Urothelium cell line (cell line): ENCODE data around the gene SMIM45.

Source experiments
- DNase-seq: peaks from one replicate; pipeline ENCODE4 v3.0.0; 2011; ENCODE audit warnings: low spot score, mixed read lengths
- FAIRE-seq: peaks from 2 replicates; lab custom pipeline; 2011; peaks lifted over from hg19 to GRCh38; lab: Jason Lieb, UNC

SMIM45 gene

DNA sequence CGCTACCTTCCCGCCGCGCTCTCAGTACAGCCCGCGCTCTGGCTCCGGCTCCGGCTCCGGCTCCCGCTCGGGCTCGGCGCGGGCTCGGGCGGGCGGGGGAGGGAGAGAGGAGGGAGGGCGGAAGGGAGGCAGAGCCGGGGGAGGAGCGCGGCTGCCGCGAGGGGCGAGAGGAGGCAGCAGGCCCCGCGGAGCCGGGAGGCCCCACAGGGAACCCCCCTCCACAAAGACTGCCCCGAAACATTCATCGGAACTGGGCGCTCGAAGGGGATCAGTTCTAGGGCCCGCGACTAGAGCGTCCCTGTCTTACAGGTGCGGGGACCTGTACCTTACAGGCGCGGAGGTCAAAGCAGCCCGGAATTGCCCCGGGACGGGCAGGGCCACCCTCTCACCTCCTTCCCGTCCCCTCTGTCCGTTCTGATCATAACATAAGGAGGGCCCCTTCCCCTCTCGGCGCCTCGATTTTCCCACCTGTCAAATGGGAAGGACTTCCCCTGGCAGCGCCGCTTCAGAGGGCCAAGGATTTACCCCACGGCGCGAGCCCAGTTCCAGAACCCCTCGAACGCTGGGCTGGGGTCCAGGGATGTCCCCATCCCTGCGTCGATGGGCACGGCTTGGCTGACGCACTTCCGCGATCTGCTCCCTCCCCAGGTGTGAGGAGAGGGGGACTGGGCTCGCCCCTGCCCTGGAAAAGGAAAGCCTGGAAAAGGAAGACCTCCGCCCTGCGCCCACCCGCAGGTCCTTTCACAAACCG, 36.7 kb upstream of the SMIM45 start, which contains the start of gene SHISA8:
SHISA8 (minus strand) TSS at position 40 of the 751 bp plus-strand sequence. CDS start 407 bp downstream, outside the sequence.
- DNase-seq (no peak), FAIRE-seq (no peak)

DNA sequence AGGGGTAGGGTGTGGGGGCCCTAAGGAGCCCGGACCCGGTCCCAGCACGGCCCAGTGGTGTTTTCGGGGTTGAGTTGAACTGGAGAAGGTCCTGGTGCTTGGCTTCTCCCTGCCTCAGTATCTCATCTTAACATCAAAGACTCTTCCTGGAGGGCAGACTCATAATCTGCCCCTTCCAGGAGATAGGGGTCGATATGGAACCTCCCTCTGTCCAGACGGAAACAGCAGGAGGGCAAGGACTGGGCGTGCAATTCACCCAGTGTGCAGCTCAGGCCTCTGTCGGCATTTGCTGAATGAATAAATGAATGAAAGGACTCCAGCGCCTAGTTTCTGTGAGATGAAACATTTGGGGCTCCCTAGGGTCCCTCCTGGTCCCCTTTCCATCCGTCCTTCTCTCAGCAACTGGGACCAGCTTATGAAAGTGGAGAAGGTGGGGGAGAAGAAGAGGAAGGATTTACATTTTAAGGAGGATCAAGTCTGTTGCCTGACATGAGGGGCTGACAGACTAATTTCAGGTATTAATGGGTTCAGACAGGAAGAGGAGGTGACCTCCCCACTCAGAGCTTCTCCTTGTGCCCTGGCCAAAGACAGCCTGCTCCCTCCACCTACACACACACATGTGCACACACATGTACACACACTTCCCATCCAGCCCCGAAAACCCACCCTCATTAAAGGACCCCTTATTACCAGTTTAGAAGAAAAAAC, 36.0 kb upstream of the SMIM45 start:
- no peak for FAIRE-seq
- no peak for DNase-seq

DNA sequence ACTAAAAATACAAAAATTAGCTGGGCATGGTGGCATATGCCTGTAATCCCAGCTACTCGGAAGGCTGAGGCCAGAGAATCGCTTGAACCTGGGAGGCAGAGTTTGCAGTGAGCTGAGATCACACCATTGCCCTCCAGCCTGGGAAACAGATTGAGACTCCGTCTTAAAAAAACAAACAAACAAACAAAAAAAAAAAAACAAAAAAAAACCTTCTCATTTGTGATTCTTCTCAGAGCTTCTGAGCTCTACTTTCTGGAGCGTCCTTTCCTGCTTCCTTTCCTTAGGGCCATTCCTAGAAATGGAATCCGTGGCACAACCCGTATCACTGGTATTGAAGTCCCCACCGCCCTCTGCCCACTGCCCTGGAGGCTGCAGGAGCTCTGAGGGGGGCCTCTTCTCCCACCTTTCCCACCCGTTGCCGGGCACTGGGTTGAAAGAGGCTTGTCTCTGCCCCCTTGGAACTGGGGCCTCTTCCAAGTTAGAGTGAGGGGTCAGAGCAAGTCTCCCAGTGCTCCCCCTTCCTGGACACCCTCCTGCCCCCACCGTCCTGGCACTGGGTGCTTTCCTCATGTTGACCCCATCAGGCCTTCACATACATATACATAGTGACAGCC, 35.1 kb upstream of the SMIM45 start:
- FAIRE-seq, result no peak
- no peak for DNase-seq

DNA sequence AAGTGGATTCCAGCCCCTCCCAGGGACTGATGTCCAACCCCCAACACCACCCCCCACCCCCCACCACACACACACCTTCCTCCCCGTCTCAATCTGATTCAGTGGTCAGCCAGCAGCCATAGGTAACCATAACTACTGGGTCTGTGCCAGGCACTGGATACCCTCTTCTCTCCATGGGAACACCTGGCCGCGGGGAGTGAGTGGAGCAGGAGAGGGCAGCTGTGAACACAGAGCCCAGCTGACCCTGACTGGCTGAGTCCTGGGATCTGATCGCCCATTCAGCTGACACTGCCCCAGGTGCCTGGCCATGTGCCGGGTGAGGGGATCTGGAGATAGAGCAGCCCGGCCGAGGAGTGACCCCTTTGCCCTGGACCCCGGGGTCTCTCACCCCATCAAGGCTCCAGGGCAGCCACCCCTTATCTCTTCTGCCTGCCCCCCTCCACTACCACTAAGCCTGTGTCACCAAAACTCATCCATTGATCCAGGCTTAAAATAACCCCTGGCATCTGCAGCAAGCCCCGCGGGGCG, 34.5 kb upstream of the SMIM45 start:
- FAIRE-seq, result no peak

DNA sequence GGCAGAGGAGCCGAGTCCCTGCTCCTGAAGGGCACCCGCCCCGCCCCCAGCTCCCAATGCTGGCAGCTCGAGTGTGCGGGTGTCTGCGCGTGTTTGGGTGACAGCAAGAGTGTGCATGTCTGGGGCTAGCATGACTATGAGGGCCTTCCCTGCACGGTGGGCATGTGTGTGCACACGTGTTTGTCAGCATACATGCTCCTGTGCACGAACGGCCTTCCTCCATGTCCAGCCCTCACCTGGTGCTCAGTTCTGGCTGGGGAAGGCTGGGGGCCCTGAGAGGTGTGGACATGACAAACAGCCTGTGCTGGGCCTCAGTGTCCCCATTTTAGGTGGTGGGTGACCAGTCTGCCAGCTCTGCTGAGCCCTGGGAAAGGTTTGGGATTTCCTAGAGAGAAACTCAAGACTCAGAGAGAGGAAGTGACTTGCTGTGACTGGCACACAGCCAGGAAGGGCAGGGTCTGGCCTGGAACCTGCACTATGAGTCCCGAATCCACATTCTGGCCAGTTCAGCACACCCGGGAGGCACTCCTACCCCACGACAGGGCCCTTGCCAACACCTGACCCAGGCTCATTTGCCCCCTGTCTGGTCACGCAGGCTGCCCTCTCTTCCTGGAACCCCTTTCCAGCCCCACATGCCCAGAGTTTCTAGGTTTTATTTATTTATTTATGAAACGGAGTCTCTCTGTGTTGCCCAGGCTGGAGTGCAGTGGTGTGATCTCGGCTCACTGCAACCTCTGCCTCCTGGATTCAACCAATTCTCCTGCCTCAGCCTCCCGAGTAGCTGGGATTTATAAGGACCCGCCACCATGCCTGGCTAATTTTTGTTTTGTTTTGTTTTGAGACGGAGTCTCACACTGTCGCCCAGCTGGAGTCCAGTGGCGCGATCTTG, 33.8 kb upstream of the SMIM45 start:
- FAIRE-seq, result peak; percentile 84
- peak; percentile 70 for DNase-seq

More for the DNA sequence above, 34.5 kb upstream of the SMIM45 start:
- DNase-seq, result no peak

DNA sequence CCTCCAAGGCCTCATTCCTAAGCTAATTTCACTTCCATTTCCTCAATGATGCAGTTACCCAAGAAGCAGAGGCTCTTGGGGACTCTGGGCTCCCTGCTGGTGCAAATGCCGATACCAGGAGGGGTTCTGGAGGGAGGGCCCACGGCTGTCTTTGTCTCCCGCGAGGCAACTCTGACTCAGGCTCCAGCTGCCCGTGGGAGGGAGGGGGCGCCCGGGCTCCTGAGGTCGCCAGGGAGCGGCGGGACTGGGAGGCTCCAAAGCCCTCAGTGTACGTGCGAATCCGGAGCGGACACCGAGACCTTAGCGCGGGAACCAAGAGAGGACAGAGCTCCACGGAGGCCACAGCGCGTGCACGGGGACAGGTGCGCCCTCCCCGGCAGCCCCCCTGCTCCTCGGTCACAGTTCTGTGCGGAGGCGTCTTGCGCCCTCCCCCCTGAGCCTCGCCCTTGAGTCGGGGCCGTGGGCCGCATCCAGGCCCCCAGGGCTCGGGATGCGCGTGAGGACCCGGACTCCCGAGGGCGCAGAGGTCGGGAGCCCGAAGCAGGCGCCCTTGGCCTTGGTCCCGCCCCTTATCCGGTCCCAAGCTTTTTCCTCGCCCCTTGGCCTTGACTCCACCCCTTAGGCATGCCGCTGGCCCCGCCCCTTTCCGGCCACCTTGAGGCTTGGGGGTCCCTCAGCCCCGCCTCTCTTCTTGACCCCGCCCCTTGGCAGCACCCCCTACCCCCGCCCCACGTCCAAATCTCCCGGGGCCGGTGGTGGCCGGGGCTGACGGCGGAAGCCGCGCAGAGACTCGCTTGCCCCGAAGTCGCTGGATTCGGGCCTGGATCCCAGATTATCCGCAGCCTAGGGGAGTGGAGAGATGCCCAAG, 32.4 kb upstream of the SMIM45 start:
- FAIRE-seq (no peak), DNase-seq (no peak)

DNA sequence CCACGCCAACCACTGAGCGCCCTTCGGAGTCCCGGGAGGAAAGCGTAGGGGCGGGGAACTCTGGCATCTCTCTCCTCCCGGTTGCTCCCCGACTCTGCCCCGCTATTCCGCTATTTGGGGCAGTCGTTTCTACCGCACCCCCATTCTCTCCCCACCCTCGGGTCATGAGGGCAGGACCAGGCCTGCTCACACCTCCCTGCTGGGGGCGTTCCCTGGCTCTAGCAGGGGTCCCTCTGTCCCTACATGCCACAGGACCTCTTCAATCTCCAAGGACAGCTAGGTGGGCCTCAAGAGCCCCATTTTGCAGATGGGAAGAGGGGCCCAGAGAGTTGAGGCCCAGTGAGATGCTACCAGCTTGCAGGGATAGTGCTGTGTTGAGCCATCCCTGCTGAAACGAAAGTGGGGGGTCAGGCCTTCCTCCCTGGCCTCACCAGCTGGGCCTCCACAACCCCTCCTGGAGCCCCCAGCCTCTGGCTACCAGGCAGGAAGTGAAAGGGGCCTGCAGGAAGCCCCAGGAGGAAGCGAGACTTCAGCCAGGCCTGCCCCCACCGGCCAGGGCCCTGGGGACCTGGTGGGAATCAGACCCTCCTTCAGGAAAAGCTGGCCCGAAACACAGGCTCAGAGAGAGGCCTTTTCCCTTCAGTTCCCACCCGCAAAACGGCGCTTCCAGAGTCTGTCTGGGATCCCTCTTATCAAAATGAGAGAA, 31.5 kb upstream of the SMIM45 start:
- DNase-seq, result no peak
- FAIRE-seq, result no peak

DNA sequence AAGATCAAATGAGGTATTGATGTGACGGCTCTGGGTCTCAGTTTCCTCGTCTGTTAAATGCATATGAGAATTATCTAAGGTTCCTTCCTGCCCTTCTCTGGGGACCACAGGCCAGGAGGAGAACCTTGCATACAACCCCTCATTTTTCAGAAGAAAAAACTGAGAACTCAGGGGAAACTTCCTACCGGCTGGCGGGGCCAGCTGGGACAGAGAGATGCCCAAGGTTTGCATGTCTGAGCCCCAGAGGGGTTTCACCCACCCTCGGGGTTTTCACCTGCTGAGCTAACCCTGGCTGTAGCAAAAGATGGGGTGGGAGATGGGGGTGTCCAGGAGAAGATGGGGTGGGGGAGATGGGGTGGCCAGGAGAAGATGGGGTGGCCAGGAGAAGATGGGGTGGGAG, 29.6 kb upstream of the SMIM45 start:
- FAIRE-seq (no peak), DNase-seq (no peak)

DNA sequence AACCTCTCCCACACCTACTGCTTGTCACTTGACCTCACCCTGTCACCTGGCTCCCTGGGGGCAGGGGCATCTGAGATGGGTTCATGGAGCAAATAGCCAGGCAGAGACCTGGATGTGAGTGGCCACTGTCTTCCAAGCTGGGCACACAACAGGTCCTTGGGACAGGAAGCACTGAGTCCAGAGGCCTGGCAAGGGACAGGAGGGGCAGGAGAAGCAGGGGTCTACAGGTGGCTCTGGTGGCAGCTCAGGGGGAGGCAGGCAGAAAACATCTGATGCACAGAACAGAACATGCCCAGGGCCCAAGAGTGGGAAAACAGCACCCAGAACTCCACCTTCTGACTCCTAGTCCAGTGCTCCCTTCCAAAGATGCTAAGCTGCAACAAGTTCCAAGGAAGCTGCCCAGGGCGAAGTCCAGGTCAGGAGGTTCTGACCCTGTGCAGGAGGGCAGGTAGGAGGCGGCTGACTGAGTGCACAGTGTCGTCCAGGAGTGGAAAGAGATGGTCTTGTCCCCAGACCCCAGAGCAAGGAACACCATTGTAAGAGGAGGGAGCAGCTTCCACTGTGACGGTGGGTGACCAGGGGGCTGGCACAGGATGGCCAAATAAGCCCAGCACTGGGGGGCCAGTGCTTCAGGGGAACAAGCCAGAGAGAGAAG, 28.9 kb upstream of the SMIM45 start:
- FAIRE-seq (no peak), DNase-seq (no peak)

DNA sequence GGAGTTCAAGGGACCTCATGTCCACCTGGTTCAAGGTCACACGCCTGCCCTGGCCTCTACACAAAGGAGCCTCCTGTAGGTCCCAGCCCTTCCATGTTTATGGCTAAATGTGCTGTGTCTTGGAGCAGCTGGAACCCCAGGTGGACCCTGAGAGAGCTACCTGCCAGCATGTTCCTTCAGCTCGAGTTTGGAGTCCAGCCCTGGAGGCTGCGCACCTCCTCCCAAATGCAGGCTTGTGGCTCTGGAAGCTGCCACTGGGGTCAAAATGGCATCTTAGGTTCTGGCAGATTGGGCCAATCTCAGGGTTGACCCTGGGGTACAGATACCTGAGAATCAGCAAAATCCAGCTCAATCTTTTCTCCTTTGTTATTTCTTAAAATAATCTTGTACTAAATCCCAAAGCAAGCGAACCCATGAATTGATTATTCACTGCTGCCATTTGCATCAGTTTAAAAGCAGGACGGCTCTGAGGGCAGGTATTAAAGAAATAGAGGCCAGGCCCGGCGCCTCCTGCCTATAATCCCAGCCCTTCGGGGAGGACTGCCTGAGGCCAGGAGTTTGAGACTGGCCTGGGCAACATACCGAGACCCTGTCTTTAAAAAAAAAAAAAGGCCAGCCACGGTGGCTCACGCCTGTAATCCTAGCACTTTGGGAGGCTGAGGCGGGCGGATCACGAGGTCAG, 28.2 kb upstream of the SMIM45 start:
- FAIRE-seq (no peak), DNase-seq (no peak)

DNA sequence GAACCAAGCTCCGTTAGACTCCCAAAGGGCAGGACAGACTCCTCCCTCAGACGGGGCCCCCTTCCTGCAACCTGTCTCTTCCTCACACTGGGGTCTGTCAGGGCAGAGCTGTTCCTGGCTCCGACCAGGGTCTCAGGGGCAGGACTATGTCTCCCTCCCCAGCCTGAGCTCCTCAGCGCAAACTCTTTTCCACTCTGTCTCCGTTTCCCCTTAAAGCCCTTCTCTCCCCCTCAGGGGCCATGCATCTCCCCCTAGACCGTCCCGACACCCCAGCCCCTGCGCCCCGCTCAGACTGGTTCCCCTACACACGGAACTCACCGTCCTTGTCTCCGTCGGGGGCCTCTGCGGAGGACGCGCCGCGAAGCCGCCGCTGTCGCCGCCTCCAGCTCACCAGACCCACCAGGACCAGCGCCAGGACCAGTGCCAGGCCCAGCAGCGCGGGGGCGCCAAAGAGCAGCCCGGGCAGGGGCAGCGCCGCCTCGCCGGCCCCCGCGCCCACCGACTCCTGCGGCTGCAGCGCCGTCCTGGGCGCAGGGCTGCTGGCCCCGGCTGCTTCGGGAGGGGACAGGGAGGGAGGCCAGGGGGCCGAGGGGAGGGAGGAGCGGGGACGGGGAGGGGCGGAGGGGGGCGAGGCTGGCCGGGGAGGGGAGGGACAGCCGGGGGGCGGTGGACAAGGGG, 26.0 kb upstream of the SMIM45 start:
- peak; percentile 32 for FAIRE-seq
- peak; percentile 58 for DNase-seq

DNA sequence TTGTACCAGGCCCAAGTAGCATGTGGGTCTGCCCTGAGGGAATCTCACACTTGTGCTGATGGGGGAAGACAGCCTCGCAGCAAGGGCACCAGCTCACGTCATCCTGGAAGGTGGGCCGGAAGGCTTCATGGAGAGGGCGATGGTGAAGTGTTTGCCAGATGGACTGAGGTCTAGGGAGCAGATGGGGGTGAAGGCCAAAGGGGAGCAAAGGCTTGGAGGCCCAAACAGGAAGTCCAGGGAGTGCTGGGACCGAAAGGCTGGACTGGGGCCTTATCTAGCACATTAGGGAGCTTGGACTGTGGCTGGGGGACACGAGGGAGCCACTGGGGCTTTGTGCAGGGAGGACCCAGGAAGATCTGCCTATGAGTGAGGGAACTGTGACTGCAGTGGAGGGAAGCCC, 24.1 kb upstream of the SMIM45 start:
- FAIRE-seq, result no peak

DNA sequence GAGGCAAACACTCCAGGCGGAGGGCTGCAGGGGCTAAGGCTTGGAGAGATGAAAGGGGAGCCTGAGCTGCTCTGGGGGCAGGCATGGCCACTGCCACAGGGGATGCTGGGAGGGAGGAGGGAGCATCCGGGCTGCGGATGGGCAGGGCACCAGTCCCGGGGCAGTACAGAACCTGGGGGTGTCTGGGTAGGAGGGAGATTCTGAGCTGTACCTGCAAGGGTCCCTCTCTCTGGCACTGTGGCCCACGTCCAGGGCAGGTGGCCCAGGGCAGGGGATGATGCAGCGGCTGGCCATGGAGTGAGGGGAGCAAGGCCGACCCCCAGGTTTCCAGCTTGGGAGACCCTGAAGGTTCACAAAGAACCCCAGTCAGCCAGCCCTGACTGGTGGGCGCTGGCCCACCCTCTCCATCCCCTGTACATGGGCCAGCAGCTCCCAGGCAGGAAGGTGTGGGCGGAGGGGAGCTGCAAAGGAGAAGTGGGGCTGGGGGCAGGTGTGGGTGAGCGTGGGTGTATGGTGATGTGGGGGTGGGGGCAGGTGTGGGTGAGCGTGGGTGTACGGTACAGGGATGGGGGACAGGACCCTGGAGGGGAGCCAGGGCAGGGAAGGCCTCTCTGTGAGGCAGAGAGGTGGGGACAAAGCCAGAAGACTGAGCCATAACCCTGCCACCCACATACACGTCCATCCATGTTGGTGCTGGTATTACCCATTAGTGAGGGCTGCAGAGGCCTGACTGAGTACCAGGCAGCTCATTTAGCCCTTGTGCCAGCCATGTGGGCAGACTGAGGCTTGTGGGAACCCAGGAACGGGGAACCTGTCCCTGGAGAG, 23.1 kb upstream of the SMIM45 start:
- FAIRE-seq (no peak), DNase-seq (no peak)

More for the DNA sequence above, 24.1 kb upstream of the SMIM45 start:
- DNase-seq, result no peak

DNA sequence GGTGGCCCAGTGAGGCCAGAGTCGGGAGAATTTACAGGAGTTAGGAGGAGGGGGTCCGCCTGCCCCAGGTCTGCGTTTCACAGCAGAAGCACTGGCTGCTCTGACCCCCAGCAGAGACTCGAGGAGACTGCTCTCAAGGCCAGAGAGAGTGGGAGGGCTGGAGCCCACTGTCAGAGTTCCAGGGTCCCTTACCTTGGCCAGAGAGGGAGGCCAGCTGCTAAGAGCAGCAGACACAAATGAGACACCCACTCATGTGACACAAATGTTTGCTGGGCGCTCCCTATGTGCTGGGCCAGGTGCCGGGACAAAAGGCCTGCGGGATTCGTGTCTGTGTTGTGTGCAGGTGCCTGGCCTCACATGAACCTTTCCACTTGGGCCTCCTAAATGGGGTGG, 22.5 kb upstream of the SMIM45 start:
- FAIRE-seq (no peak), DNase-seq (no peak)

DNA sequence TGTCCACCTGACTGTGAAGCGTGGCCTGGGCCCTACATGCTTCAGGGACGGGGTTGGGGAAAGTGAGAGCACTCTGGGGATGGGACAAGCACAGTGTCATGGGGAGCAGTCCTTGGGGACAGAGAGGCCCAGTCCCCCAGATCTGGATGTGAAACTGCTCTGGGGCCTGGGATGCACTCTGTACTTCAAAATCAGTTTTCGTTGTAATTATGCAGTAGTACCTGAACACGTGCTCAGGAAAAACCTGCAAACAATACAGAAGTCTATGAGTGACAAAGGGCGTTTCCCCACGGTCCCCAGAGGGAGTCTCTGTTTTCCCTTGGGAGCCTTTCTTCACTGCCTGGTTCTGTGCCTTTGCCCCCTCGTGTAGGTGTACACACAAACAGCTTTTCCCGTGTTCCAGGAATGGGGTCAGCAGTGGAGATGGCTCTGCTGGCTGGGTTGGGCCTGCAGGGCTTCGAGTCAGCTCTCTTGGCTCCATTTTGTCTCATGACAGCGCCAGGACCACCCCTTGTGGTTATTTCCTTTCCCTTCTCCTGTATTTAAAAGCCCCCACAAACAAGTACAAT, 20.2 kb upstream of the SMIM45 start:
- DNase-seq (no peak), FAIRE-seq (no peak)

DNA sequence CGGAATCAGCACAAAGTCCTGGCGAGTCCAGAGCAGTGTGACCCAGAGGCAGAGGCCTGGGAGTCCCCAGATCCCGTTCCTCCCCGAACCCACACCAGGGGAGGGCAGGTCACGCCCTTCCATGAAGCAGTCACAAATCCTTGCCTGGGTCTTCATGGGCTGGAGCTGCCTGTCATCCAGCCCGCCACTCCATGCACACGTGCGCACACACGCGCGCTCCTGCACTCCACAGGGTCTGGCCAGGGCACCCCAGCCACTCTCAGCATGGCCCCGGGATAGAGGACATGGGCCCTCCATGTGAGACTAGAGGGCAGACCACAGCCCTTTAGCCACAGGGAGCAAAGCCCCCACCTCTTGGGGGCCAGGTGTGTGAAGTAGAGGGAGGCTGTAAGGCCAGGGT, 19.6 kb upstream of the SMIM45 start:
- no peak for DNase-seq
- FAIRE-seq, result no peak
